Measurements from ENCODE around the gene ATF4.
A peak's percentile ranks its signal among the peaks of the same experiment; 100 is the strongest.

ATF4 gene

GRCh38 chr22:39560127-39560526, 39.8 kb downstream of the ATF4 start:
- DNase-seq = no peak

GRCh38 chr22:39562839-39563489, 42.6 kb downstream of the ATF4 start:
- DNase-seq = no peak

- no peak for DNase-seq
Observed at GRCh38 chr22:39563571-39564428, 43.4 kb downstream of the ATF4 start.

GRCh38 chr22:39565414-39565944, 45.1 kb downstream of the ATF4 start:
- DNase-seq = no peak

- peak; percentile 12 for DNase-seq
Observed at GRCh38 chr22:39567135-39567946, 47.0 kb downstream of the ATF4 start.

GRCh38 chr22:39568278-39568981, 48.1 kb downstream of the ATF4 start:
- DNase-seq = no peak

- DNase-seq = no peak
Observed at GRCh38 chr22:39569066-39569465, 48.7 kb downstream of the ATF4 start.

GRCh38 chr22:39570226-39570625, 49.9 kb downstream of the ATF4 start:
- DNase-seq = no peak

GRCh38 chr22:39570665-39571064, 50.3 kb downstream of the ATF4 start, which contains the start of gene CACNA1I:
Gene CACNA1I, plus strand, starts transcription at chr22:39570753. Its CDS starts 0 bp downstream, at chr22:39570753.
- no peak for DNase-seq

- no peak for DNase-seq
Observed at GRCh38 chr22:39571538-39571937, 51.2 kb downstream of the ATF4 start.
